GM21717 (cell line): ENCODE results near the gene SOD2.
"Not testable (repeated sequence)": the region's sequence is repeated elsewhere in the genome, so short reads cannot be mapped to it uniquely, and the experiment has no call there.

ENCODE experiments used
- ATAC-seq: cut with Tn5 transposase; IDR thresholded peaks from one replicate; pipeline ENCODE4 v1.9.1; 2021; ENCODE audit warnings: mild to moderate bottlenecking, moderate library complexity; ENCODE audit not compliant: unreplicated experiment

Gene SOD2

GRCh38 chr6:159716247-159717096 lies 23.4 kb upstream of the SOD2 start:
- no peak for ATAC-seq

- ATAC-seq: no peak
These were observed 22.6 kb upstream of the SOD2 start for GRCh38 chr6:159715605-159716004.

- no peak for ATAC-seq
These were observed 22.1 kb upstream of the SOD2 start for GRCh38 chr6:159715166-159715565.

- no peak for ATAC-seq
These were observed 21.4 kb upstream of the SOD2 start for GRCh38 chr6:159714404-159714803.

- ATAC-seq: no peak
These were observed 20.9 kb upstream of the SOD2 start for GRCh38 chr6:159713984-159714383.

GRCh38 chr6:159712389-159712788 lies 19.3 kb upstream of the SOD2 start:
- not testable (repeated sequence) for ATAC-seq

GRCh38 chr6:159710603-159711002 lies 17.6 kb upstream of the SOD2 start:
- not testable (repeated sequence) for ATAC-seq

- no peak for ATAC-seq
These were observed 8.5 kb upstream of the SOD2 start for GRCh38 chr6:159701413-159701999.

- ATAC-seq: no peak
These were observed 7.9 kb upstream of the SOD2 start for GRCh38 chr6:159700970-159701369.

GRCh38 chr6:159695984-159696383 lies 2.9 kb upstream of the SOD2 start:
- no peak for ATAC-seq

GRCh38 chr6:159693894-159694545 lies 979 bp upstream of the SOD2 start:
- ATAC-seq: peak; percentile 12

- ATAC-seq: peak; percentile 41
These were observed 526 bp downstream of the SOD2 start for GRCh38 chr6:159692303-159693127.

GRCh38 chr6:159691963-159692287 lies 1.1 kb downstream of the SOD2 start:
- no peak for ATAC-seq

- ATAC-seq: no peak
These were observed 1.7 kb downstream of the SOD2 start for GRCh38 chr6:159691133-159691962.

GRCh38 chr6:159690135-159690534 lies 2.9 kb downstream of the SOD2 start:
- ATAC-seq: not testable (repeated sequence)

GRCh38 chr6:159689001-159689400 lies 4.0 kb downstream of the SOD2 start:
- no peak for ATAC-seq

- ATAC-seq: no peak
These were observed 4.7 kb downstream of the SOD2 start for GRCh38 chr6:159688266-159688905.

GRCh38 chr6:159687341-159687740 lies 5.7 kb downstream of the SOD2 start:
- ATAC-seq: no peak

- ATAC-seq: no peak
These were observed 6.3 kb downstream of the SOD2 start for GRCh38 chr6:159686703-159687102.

- no peak for ATAC-seq
These were observed 7.0 kb downstream of the SOD2 start for GRCh38 chr6:159686040-159686439.
